Measurements from ENCODE around the gene PIM3.

Gene PIM3

DNA sequence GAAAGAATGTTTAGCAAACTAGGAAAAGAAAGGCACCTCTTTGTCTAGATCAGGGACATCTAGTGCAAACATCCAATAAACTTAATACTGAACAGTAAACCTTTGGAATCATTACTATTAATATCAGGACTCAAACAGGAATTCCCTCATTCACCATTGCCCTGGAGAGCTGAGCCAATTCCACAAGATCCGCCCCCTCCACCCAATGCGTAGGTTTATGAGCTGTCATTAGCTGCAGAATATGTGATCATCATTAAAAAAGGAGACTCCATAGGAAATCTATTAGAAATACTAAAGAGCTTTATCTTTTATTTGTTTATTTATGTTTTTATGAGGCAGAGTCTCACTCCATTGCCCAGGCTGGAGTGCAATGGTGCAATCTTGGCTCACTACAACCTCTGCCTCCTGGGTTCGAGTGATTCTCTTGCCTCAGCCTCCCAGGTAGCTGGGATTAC, 46.5 kb downstream of the PIM3 start:
- peak; percentile 71 for DNase-seq (ENCODE audit: low spot score)

DNA sequence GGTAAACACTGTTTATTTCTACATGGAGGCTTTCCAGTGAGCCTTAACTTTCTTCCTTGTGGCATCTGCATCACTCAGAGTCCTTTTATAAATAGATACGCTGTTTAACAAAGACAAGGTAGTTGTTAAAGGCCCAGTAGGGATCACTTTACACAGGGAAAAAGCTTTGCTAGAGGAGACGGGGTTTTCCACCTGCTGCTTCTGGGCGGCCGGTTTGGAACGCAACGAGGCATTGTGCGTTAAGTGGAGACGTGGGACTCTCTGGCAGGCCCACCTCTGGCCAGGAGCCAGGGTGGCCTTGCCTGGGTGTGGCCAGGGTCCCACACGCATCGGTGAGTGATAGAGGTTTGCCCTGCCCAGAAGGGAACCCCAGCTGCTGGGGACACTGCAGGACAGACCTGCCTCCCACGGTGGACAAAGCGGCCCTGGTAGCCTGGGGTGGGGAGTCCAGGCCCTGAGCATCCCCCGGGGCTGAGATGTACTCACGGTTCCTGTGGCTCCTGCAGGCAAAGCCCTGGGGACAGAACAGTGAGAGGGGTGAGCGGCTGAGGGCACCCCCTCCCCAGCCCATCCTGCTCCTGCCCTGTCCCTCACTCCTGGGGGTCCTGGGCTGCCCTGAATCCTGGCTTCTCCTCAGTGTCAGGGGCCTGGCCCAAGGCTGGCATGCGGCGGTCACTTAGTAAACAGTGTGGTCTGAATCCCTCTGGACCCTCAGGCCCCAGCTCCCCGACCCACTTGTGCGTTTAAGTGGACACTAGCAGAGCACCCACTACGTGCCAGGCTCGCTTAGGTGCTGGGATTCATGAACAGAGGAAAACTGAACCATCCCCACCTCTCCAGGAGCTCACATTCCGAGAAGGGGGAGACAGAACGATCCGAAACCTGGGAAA, 47.8 kb downstream of the PIM3 start:
- no peak for DNase-seq (ENCODE audit: low spot score)

- DNase-seq (ENCODE audit: low spot score): no peak
These were observed 48.7 kb downstream of the PIM3 start for GRCh38 chr22:50009251-50009650.

DNA sequence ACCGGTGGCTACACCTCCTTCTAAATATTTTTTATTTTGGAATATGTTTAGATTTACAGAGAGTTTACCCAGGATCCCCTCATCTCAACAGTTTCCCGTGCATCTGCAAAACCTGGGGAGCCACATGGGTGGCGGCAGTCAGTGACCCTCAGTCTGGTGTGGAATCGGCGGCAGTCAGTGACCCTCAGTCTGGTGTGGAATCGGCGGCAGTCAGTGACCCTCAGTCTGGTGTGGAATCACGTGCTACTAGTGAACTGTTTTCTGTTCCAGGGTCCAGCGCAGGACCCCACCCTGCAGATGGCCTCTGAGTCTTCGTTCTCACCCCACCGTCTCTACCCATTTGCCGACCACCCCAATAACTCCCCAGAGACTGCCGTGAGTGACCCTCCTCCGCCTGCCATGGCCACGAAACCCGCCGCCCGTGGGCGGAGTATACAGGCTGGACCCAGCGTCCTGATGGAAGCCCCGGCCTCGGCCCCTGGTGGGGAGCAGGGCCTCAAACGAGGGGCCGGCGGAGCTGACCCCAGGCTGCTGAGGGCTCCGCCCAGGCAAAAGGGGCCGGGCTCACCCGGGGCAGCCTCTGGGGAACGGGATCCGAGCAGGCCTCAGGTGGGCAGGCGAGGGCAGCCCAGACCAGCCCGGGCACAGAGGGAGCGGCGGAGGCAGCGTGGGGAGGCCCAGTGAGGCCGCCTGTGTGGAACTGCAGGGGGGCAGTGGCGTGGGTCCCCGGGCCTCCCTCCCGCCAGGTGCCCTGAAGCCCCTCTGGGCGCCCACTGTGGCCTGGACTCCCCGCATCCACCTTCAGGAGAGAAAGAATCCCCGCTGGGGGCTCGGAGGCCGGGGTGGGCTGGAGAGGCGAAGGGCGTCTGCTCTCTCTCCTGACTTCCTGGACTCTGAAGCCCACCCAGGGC, 49.4 kb downstream of the PIM3 start:
- DNase-seq (ENCODE audit: low spot score): no peak

- no peak for DNase-seq (ENCODE audit: low spot score)
These were observed 50.3 kb downstream of the PIM3 start for GRCh38 chr22:50010676-50011446.

DNA sequence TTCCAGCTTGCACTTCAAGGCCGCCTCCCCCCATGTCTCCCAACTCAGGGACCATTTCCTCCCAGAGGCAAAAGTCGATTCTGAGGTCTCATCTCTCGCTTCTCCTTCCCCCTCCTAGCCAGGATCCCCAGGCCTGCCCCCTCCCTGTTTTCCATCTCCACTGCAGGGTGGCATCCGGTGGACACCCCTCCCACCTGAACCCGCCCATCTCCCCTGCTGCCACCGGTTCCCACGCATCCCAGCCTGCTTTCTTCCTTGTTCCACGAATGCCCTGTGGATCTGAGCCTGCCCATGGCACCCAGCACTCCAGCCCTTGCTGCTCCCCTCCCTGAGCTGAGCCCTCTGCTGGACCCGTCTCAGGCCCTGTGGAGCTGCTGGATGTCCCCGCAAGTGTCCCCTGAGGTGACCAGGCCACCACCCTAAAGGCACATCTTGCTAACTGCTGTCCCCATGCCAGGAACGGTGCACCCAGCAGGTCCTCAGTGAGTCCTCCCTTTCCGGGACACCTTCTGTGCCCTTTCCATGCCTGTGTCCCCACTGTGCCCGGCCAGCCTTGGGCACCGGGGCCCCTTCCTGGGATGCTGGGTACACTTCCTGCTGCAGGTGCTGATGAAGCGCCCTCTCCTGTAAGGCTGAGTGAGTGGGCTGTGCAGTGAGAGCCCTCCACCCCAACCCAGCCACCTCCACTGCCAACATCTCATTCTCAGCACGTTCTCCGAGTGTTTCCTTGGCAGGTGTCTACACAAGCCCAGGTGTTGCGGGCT, 51.1 kb downstream of the PIM3 start:
- no peak for DNase-seq (ENCODE audit: low spot score)

DNA sequence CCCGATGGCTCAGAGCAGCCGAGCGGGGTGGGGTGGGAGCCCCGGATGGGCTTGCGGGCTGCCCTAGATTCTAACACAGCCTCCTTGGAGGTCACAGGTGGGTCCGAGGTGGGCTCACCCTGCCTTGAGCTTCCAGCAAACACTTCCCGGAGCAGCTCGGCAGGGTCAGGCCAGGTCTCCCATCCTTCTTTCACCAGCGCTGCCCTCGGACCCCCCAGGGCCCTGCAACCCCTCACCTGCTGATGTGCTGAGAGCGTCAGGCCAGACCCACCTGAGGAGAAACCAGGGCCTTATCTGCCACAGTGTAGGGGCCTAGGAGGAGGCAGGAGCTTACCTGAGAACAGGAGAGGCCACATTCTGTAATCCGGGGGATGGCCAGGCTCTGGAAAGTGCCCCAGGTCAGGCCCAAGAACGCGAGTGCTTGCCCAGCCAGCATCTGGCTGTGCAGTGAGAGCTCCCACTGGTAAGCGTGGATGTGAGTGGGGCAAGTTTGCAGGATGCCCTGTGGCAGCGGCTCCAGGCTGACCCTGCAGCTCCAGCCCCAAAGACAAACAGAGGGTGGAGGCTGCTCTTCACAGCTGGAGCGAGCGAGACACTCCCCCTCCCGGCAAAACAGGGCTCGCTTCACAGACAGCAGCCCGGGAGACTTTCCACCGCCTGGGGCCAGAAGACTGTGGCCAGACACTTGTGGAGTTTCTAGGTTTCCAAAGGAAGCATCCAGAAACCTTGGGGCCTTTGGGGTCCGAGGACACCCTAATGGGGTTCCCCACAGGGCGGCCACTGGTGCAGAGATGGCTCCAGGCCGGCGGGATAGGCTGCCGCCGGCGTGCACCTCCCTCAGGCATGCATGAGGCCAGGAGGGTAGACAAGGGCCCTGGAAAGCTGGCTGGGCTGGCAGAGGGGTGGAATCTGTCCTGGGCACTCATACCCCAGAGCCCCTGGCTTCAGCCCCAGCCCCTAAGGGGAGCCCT, 51.9 kb downstream of the PIM3 start, which contains the start of gene IL17REL:
IL17REL (minus strand) TSS at position 555 of the 971 bp plus-strand sequence; CDS start at position 436, 119 bp downstream.
- DNase-seq (ENCODE audit: low spot score): no peak
